CD1c-positive myeloid dendritic cell (primary cell): Measurements from ENCODE around the gene IYD.
"Not testable (repeated sequence)": the region's sequence is repeated elsewhere in the genome, so short reads cannot be mapped to it uniquely, and the experiment has no call there.

Experiments used
- DNase-seq: peaks from one replicate; pipeline ENCODE4 v3.0.0-alpha.2; 2016; ENCODE audit errors: extremely low spot score

IYD gene

DNA sequence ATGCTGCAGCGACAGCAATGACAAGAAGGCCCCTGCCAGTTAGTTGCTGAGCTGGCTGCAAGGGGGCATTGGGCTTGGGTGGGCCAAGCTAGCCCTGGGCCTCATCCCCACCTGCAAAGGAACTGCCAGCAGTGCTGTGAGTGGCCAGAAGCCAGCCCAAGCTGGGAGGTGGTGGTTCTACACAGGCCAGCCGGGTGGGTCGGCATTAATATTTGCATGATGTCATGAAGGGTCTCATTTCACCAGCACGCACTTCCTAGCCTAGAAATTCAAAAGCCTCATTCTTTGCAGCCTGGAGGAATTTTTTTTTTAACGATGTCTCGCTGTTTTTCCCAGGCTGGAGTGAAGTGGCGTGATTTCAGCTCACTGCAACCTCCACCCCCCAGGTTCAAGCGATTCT lies 62.0 kb downstream of the IYD start:
- DNase-seq = no peak

DNA sequence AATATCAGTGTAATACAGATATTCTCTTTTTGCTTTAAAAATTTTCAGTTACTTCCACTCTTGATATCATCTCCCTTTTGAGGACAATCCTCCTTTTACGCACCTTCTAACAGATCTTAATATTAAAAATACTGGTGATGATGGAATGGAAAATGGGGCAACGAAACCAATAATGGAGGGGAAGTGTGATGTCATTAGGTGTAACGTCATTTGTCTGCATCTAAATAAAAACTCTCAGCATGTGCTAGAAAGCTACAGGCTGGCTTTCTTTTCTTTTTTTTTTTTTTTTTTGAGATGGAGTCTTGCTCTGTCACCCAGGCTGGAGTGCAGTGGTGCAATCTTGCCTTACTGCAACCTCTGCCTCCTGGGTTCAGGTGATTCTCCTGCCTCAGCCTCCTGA lies 66.5 kb downstream of the IYD start:
- DNase-seq = no peak

DNA sequence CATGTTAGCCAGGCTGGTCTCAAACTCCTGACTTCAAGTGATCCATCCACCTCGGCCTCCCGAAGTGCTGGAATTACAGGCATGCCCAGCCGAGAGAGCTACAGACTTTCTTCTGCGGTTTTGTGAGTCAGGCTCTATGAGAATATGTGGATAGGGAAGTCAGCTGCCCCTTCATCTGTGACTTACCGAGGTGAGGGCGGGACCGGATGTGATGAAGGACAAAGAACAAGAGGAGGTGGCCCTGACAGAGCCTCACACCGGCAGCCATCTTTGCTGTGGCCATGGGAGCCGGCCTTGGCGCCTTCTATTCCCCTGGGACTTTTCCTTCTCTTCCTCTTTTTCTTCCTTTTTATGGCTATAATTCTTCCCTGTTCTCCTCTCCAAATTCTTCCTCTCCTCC lies 67.0 kb downstream of the IYD start:
- DNase-seq = no peak

DNA sequence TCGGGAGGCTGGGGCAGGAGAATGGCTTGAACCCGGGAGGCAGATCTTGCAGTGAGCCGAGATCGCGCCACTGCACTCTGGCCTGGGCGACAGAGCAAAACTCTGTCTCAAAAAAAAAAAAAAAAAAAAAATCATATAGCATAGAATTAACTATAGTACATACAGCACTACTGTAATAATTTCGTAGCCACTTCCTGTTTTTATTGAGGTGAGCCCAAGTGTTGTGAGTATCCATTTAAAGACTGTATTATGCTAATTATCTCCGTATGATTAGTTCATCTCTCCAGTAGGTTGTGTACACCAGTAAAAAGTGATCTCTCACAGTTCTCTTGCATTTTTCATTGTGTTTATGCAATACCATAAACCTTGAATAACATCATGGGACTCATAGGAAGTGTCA lies 70.6 kb downstream of the IYD start:
- DNase-seq = no peak

DNA sequence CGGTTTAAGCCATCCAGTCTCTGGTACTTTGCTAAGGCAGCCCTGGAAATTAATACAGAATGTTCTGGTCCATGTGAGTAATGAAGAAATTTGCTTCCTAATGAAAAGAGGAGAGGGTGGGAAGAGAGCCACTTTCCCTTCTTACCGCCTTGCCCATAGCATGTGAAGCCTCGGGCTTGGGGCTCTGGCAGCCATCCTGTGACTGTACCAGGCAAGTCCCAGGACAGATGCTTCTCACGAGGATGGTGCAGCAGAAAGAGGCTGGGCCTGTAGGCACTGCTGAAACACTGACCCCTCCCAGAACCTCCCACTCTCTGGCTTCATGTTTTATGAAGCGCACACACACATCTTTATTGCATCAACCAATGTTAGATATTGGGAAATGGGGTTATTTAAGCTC lies 74.8 kb downstream of the IYD start:
- DNase-seq = no peak

DNA sequence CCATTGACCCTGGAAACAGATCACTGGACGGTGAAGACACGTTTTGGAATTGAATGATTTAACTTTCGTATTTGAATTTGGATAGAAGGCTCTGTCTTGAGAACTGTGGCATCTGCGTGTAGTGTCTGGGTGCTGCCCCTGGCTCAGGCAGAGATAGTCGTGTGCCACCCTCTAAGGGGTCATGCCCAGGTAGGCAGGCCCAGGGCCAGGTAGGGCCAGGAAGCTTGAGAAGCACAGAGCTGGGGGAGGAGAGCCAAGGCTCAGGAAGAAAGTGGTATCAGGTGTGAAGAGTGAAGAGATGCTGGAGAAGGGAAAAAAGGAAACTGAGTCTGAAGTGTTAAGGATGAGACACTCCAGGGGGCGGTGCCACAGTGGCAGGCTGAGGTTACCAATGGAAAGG lies 75.5 kb downstream of the IYD start:
- no peak for DNase-seq

DNA sequence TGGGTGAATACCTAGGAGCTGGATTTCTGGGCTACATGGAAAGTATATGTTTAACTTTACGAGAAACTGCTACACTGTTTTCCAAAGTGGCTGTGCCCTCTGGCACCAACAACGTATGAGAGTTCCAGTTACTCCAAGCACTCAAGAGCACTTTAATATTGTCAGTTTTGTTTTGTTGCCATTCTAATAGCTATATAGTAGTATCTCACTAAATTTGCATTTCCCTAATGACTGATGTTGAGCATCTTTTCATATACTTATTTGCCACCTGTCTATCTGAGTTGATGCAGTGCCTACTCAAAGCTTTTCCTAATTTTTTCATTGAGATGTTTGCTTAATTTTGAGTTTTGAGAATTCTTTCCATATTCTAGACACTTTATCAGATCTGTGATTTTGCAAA lies 76.7 kb downstream of the IYD start:
- no peak for DNase-seq

DNA sequence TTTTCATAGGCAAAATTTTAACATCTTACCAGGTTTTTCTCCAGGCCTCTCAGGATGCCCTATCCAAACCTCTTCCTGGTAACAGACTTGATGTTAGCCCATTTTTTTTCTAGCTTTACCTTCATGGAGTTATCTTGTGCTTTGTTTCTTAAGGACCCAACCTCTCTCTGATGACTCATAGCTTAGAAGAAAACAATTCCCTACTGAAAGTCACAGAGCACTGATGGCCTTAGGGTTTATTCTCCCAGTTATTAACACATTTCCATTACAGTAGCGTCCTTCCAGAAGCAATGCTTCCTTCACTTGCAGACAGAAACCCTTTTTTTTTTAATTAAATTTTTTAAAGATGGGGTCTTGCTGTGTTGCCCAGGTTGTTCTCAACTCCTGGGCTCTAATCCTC lies 79.4 kb downstream of the IYD start:
- no peak for DNase-seq

DNA sequence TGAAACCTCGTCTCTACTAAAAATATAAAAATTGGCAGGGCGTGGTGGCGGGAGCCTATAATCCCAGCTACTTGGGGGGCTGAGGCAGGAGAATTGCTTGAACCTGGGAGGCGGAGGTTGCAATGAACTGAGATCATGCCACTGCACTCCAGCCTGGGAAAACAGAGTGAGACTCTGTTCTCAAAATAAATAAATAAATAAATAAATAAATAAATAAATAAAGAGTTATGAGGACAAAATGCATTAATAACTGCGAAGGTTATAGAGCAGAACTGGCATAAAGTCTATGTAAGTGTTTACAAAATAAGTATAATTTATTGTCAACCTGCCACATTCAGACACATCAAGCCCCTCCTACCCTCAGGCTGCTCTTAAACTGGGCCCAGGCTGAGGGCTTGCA lies 80.2 kb downstream of the IYD start:
- not testable (repeated sequence) for DNase-seq

DNA sequence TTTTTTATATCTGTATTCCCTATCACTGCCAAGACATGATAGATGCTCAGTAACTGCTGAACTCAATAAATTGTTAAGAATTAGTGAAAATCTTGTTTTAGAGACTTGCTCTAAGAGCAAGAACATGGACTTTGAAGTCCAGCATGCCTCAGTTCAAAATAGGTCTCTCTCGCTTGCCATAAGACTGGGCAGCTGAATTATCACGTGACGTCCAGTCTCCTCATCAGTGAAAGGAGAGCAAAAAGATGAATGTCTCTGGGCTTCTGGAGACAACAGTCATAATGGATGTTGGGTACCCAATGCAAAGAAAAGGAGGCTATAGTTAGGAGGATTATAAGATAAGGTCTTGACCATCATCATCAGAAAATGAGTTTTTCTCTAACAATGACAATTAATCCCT lies 82.1 kb downstream of the IYD start:
- DNase-seq = no peak

DNA sequence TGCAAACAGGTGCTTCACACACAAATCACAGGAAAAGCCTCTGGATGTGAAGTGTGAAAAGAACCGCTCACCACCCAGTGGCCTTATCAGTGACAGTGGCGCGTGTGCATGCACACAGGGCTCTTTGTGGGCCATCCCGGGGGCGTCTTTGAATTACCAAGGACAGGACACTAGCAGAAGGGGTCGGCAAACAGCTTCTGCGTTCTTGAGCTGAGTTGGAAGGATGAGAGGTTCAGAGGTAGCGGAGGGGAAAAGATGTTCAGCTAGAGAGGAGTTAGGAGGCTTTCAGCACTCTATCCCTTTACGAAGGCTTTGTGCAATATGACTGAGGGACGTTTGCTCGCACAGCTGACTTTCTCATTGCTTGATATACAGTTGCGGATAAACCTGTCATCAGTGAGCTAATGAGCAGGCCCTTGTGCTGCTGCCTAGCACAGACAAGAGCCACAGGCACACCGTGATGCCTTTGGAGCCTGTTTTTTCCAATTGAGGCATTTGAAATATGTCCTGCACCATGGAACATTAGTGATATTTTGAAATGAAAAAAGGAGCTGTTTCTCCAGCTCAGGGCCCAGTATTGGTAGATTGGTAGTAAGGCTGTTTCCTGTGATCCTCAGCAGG lies 83.1 kb downstream of the IYD start:
- DNase-seq = no peak

DNA sequence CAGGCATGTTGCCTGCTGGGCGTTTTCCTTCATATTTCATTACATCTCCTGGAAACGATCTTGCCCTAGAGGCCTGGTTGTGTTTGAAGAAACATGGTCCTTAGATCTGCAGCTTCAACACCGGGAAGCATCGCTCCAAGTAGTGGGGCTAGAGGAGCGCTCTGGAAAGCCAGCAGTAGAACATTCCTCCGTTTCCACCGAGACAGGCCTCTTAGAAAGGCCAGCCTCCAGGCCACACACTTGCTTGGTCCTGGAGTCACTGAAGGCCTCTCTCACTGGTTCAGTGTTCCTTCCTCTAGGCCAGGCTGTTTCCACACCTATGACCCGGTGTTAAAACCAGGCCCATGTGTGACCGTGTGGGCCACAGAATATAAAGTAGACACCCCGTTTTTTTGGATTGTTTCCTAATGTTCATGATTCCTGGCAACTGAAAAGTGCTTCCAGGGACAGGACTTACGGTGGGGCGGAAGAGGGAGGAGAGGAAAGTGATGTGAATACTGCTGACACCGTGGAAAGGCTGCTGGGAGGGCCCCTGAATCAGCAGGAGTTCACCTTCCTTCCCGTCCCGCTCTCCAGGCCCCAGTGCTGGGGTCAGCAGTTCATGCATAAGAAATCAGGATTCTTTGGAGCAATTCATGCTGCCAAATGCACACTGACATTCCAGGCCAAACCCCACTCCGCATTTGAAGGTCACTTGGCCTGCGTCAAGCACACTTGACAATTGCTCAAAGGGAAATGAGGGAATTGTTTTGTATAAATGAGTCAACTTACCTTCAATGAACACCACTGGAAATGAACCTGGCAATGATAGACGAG lies 83.8 kb downstream of the IYD start:
- DNase-seq = no peak

DNA sequence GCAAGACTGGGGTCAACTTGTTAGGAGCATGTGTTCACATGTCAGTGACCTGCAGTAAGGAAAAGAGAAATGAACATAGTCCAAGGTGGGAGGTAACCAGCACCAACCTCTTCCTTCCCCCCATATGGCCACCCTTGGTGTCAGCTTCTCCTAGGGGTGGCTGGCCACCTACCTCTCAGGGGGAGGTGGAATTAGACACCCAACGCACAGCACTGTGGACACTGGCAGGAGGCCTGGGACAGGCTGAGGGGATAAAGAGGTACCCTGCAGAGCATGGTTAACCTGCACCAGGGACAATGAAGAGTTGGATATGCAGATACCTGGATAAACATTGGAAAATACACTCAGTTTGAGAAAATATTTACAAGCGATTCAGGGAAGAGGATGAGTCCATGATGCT lies 84.5 kb downstream of the IYD start:
- DNase-seq = no peak
